ENCODE data around the gene CASZ1.

CASZ1 gene

DNA sequence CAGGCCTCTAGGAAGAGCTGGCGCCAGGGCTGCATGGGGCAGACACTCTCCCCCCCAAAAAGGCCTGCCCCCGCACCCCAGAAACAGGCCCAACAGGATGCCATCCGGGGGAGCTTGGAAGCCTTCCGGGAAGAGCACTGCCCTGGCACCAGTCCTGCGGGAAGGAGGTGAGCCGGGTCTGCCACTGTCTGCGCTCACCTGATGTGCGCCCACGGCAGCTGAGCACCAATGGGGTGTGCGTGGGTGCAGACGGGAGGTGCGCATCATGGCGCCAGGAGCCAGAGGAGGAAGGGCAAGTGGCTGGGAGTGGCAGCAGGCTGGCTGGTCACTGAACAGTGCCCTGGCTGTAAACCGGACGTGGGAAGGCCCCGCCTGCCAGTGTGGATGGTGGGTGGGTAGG, 73.6 kb downstream of the CASZ1 start:
- DNase-seq, result no peak

DNA sequence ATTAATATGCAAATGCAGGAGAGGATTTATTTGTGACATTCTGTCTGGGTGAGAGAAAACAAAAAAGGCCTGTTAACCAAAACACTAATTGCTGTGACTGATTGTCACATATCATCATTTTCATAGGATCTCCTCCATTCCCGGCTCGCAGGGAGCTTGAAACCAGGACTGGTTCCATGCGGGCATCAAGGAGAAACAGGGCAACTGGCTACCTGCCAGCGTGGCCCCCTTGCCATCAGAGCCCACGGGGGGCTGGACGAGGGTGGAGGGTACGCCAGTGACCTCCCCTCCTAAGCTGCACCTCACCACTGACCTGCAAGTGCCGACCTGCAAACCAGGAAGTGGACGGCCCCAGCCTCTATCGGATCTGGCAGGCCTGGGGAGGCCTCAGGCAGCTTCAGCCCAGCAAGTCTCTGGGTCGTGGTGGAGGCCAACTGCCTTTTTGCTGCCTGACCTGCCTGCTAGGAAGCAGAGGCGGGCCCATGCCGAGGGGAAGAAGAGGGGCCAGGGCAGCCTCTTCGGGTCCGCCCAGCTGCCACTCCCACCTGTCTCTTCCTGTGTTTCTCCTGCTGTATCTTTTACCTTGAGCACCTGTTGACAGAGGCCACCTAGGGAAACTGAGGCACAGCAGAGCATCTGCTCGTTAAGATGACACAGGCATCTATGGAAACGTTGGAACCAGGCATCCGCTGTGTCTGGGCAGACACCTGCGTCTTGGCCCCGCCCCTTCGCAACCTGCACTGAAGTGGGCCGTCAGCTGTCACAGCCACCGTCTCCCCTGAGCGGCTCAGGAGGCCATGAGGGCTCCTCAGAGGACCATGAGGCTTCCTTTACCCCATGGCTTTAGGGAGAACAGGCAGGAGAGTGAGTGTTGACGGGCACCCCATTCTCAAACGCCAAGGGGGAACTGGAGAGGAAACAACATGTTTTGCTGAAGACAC, 74.8 kb downstream of the CASZ1 start:
- DNase-seq, result no peak

DNA sequence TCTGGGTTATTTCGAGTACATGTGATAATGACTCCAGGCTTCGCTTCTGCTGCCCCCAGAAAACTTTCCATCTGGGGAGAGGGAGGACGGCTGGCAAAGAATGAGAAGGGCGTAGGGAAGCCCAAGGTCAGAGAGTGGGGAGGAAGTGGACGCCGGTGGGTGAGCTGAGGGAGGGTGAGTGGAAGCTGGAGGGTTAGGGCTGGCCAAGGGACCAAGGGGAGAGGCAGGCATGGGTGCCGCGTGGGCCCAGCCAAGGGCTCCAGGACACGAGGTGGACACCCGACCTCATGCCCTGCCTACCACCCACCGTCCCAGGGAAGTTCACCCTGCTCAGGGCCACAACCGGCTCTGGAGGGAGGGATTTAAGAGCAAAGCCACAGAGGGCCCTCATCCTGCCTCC, 75.8 kb downstream of the CASZ1 start:
- DNase-seq, result no peak

DNA sequence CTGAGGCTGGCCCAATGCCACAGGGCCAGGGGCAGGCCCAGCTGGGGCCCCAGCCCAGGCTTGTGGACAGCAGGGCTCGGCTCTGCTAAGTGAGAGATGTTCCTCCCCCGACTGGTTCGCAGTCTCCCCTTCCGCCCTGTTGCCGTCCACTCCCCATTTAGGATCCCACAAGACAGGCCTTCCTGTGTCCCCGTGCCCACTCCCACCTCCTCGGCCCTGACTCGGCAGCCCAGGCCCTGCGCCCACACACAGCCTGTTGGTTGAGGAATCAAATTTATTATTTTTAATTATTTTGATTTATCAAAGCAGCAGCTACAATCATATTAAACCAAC, 78.4 kb downstream of the CASZ1 start:
- no peak for DNase-seq

DNA sequence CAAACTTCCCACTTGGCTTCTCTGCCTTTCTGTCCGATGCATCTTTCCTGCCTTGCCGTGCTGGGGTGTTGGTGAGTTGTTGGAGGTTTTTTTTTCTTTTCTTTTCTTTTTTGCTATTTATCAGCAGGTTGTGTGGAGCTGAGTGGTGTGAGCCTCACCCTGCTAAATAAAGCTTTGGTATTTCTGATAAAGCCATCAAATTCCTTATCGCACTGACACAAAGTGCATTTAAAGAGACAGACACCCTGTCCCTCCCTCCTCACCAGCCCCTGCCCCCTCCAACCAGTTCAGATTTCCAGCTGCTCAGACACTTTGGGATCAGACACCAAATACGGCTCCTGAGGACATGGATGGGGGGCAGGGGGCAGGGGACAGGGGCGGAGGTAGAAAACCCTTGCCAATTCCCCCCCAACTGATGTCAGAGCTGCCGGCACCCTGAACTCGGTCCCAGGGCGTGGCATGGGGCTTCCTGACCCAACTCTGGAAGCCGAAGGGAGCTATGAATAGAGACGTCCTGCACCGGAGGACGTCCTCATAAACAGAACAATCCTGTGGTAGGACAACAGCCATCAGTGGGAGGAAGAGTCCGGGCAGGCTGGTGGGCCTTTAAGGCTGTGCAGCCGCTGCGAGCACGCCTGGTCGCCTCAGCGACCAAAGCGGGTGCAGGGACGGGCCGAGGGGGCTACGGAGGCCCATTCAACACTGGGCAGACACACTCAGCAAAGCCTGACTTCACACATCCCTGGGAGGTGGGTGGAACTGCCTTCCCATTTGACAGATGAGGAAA, 79.0 kb downstream of the CASZ1 start:
- no peak for DNase-seq

DNA sequence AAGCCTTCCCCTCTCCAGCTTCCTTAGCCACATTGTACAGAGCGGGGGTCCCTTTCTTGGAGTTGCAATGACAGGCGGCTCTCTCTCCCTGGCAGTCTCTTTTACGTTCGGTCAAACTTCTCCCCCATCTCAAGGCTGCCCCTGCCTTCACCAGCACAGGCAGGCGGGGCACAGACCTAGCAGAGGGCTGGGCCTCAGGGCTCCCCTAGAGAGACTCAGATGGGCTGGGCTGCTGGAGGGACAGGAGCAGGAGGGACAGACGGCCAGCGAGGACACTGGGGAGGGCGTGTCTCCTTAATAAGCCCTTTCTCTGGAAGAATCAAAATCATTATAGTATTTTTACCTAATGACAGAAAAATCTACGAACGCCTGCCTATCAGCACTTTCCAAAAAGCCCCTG, 79.6 kb downstream of the CASZ1 start:
- no peak for DNase-seq

DNA sequence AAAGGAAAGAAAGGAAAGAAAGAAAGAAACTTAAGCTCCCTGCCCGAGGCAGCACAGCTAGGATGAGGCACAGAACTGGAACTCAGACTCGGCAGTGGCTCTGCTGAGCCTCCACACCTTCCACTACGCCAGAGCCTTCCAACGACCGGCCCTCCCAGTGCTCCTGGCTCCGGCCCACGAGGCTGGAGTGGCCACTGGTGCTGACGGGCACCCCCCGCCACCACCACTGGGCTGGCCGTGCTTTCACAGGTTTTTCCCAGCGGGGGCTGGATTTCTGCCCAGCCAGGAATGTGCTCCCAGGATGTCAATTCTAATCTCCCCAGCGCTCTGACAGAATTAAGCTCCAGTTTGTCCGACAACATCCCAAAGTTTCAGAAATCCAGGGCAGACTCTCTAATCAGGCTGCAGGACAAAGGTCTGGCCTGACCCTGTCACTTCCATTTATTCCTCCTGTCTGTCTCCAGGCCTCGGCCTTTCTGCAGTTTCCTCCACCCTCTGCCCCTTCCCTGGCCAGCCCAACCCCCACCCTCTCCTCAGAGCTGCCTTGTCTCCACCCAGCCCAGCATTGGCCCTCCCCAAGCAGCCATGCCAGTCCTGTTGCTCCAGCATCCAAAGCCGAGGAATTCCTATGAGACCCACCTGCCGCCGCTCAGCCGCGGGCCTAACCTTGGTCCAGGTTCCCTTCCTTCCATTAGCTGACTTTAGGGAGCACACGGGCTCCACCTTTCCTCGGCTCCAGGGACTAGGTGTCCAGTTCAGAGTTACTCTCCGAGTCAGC, 81.9 kb downstream of the CASZ1 start:
- no peak for DNase-seq

DNA sequence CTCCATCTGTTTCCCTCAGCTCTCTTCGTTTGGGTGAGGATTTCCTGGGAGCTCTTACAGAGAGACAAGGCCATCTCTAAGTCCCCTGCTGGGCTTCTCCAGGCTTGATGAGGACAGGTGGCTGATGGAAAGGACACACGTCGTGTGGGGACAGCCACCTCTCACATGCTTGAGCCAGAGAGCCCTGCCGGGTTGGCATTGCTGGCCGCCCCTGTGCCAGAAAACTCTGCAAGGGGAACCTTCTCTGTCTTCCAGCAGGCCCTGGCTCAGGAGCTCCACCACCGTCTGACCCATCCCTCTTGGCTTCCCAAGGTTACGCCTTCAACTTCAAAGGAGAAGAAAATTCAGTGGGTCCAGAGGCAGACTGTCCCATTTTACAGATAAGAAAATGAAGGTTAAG, 82.8 kb downstream of the CASZ1 start:
- no peak for DNase-seq

DNA sequence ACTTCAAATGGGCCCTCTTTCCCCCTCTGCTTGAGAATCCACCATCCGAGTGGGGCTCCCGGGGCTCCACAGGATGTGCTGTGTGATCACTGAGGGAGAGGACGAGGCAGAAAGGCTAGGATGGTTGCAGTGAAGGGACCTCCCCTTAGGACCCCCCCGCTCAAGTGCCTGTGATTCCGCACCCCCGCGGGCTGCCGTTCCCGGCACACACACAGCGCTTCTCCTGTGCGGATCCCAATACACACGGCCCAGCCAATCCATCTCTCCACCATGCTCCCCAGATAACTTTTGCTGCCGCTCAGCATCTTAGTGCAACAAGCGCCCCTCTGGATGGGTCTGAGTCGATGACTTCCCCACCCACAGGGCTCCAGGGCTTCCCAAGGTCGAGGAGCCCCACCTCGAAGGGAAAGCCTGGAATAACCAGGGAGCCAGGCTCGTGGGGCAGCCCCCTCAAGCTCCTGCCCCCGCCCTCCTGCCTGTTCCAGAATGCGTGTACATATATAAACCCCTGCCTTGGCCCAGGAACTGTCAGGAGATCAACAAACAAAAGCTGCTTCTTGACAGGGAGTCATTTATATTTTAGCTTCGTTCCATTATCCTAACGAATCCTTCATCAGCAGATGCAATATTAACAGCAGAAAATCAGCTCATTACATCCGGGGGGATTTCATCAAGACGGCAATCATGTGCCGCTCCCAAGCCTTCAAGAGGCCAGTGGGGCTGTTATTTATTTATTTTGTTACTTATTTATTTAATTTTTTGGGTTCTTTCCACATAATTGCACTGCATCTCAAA, 83.7 kb downstream of the CASZ1 start:
- DNase-seq, result no peak

DNA sequence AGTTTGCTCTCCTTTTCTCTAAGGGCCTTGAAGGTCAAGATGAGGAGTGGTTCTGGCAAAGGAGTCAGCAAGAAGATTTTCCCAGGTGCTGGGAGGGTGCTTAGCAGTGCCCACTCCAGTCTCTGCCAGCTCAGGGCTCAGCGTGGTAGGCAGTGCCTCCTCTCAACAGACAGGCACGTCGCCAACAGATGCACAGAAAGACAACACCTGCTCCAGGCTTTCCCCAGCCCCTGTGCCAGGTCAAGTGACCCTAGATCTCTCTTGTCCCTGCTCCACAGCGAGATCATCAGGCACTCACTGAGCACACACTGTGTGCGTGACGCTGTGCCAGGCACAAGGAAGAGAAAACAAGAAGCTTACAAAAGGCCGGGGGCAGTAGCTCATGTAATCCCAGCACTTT, 86.0 kb downstream of the CASZ1 start:
- no peak for DNase-seq

DNA sequence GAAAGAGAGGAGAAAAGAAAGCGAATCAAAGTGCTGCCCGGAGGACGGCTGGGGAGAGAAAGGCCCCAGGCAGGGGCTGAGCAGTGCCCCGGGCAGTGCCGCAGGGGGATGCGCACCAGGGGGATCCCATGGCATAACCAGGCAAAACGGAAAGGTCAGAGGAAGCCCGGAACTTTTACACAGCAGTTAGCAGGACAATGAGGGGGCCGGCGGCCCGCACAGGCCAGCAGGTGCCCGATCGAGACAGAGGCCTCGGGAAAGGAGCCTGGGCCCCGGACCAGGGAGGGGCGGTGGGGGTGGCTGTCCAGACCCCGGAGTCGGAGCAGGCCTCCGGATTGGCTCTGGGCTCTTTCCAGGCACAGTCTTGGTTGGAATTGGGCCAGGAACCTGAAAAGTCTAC, 86.8 kb downstream of the CASZ1 start:
- DNase-seq, result no peak

DNA sequence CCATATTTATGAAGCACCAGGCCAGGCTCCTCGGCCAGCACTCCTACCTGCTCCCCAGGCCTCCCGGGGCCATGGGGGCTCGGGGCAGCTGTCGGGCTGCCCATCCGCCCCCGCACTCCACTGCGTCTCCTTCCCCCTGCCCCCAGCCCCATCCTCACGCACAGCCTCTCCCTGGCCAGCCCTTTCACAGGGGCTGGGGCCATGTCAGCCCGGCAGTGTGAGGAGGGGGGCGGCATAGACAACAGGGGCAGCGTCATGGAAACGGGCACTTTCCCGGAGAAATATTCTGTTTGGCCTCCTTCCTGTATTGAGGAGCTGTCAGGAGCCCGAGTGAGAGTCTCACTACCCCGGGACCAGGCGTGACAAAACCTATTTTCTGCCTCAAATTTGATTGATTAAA, 87.3 kb downstream of the CASZ1 start:
- DNase-seq, result no peak

DNA sequence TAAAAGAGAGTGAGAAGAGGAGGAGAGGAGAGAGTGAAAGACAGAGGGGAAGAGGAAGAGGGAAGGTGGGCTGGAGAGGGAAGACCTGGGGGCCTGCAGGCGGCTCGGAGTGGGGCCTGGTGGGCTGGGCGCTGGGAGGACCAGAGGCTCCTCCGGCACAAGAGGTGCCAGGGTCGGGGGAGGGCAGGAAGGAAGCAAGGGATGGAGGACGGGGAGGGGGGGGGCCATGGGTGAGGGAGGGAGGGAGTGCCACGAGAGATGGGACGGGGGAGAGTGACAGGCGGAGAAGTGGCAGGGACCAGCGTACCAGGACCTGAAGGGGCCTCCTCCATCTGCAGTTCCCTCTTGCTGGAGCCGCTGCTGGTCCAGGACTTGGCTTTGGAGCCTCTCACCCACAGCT, 87.7 kb downstream of the CASZ1 start:
- no peak for DNase-seq

DNA sequence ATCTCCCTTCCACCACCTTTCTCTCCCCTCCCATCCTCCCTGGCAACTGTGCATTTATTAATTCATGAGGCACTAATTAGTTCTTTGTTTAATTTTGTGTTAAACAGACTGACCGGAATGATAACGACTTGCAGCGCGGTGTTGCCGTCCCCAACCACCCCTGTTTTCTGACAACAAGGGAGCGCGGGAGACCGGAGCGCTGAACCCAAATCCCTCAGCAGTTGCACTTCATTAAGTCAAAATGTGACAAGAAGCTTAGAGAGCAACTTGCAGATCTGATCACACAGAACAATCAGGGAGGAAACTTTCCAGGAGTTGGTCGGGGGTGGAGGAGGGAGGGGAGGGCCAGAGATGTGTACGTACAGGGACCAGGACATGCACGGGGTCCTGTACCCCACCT, 89.2 kb downstream of the CASZ1 start:
- no peak for DNase-seq

DNA sequence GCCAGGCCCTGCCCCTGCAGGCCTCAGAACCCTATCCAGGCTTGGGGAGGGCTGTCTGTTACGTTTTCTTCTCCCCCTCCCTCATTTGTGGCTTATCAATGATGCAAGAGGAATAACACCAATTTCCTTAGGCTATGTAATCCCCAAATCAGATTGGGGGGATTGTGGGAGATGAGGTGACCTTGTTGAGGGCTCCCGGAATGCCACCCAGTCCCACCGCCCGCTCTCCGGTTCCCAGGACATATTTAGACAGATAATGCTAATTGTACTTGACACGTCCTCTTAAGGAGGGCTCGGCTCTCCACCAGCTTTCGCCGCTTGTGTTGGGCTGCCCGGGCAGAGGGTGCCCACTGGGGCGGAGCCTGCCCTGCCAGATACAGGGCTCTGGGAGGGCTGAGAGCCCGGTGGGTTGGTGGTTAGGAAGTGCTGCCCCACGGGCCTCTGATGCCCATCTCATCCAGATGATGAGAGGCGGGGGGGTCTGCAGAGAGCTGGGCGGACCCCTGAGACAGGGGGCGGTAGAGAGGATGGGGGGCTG, 90.0 kb downstream of the CASZ1 start:
- no peak for DNase-seq

DNA sequence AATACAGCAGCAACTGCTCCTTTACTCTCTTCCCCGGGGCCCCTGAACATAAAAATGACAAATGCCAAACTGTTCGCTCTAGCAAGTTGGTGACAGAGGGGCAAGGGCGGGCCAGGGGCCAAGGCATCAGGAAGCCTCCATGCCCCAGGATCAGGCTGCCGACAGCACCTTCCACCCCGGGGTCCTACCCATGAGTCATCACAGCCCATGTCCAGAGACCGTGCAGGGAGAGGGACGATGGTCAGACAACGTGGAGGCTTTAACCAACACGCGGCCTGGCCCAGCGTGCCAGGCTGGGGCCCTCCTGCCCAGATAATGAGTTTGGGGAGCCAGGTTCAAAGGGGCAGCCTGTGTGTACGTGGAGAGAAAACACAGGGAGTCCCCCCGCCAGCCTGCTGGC, 90.5 kb downstream of the CASZ1 start:
- DNase-seq, result no peak

DNA sequence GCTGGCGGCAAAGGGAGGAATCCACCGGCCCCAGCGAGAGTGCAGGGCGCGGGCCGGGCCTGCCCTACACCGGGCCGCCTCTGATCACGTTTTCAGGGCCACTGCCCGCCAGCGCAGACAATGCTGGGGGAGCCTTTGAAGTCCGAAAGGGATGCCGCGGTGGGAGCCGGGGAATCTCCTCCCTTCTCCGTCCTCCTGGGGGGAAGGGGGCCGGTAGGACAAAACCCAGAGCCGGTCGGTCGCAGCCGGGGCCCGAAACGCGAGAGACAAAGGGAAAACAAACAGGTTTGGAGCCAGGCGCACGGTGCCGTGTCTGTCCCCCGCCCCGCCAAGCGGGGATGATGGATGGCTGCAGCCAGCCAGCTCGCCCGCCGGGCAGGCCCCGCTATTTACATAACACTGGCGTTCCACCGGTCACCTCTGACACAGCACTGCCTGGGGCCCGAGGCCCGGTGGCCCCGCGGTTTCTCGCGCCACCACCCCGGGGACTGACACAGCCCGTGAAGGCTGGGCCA, 92.0 kb downstream of the CASZ1 start:
- DNase-seq, result no peak

DNA sequence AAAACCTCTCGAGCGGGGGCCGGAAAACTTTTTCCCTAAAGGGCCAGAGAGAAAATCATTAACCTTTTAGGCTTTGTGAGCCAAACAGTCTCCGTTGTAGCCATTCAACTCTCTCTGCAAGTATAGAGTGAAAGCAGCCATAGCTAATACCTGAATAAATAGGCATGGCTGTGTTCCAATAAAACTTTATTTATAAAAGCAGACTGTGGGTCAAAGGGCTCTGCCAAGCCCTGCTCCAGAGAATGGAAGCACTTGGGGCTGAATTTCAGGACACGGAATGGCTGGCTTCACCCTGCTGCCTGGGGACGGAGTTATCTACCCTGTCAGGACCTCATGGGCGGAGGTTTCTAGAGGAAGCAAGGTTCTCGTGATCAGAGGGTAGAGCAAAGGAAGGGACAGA, 92.7 kb downstream of the CASZ1 start:
- no peak for DNase-seq

DNA sequence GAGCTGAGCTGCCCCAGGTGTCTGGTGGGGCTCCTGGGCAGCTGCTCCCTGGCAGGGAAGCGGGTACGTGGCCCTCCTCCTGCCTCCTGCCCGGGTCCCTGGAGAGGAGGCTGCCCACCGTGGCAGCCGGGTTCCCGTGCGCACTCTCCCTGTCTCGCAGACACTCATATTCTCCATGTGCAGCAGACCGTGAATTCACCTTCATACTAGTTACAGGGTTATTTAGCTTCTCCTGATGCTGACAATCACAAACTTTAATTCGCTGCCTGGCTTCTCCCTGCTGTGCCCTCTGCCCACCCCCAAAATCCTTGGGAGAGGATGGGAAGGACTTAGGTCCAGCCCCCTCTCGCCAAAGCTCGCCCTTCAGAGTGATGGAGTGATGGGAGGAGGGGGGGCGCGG, 95.3 kb downstream of the CASZ1 start:
- no peak for DNase-seq

DNA sequence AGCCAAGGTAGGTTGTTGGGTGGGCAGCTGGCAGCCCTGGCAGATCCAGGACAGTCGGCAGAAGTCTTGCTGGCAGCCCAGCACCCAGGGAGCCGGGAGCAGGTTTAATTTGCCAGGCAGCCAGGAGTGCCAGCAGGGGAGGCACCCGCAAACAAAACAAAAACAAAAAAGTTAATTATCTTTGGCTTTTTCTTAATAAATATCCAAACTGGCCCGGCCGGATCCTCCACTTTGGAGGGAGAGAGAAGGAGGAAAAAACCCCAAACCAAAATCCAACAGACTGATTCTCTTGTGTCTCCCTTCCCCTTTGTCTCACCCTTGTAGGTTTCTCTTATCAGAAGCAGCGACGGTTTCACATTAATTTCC, 97.0 kb downstream of the CASZ1 start:
- no peak for DNase-seq

DNA sequence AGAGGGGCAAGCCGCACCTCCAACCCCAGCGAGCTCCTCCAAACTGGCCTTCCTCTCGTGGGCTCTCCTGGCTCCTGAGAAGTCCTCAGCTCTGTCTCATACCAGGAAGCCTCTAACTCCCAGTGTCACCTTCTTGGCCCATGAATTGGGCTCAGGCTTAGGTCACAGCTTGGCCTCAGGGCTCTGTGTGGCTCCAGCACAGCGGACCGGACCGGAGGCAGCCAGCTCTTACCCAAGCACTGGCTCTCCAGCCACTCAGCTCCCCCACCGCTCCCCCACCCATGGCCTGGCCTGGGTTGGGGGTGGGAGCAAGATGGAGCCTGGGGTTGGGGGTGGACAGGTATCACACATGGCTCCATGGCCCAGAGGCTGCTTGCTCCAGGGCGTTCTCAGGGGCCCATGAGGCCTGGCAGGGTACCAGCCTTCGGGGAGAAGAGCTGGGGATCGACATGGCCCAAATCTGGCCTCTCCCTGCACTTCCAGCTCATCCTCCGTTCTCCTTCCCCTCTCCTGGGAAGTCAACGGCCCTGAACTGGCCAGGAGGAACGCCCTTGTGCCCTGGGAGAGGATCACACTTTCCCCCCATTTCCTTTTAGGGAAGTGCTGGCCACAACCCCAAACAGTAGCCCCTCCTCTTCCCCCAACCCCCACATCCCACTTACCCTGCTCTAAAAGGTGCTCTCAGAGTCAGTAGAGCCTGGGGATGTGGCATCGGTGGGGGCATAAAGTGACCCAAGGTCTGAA, 97.5 kb downstream of the CASZ1 start:
- DNase-seq, result no peak

Data from stimulated activated CD8-positive, alpha-beta memory T cell treated with anti-CD3 and anti-CD28 coated beads, Interleukin-4, amount 100 ng/mL, for 48 hours (primary cell).